KMS-11 (cell line): ENCODE data around the gene SMIM43.

Experiments used
- H2AFZ ChIP-seq: fragments of 200-600 bp; sonication (generic); 2 replicates; pipeline ENCODE4 v1.6.1; 2016; ENCODE audit warnings: antibody characterized with exemption, mixed run types, low read depth
- H3K27ac ChIP-seq: fragments of 200-600 bp; sonication (generic); 2 replicates; pipeline ENCODE4 v1.6.1; 2016; ENCODE audit warnings: mild to moderate bottlenecking, mixed run types
- H3K27me3 ChIP-seq: fragments of 200-600 bp; sonication (generic); 2 replicates; pipeline ENCODE4 v1.6.1; 2017; ENCODE audit warnings: mild to moderate bottlenecking, low read depth, mixed run types, moderate library complexity; ENCODE audit not compliant: insufficient read depth
- H3K36me3 ChIP-seq: fragments of 200-600 bp; sonication (generic); 2 replicates; pipeline ENCODE4 v1.6.1; 2017; ENCODE audit warnings: mild to moderate bottlenecking, mixed run types; ENCODE audit not compliant: insufficient read depth
- H3K4me1 ChIP-seq: fragments of 200-600 bp; sonication (generic); 2 replicates; pipeline ENCODE4 v1.6.1; 2016; ENCODE audit warnings: mild to moderate bottlenecking, low read depth, mixed run types; ENCODE audit not compliant: poor library complexity, severe bottlenecking
- H3K4me2 ChIP-seq: fragments of 200-600 bp; sonication (generic); 2 replicates; pipeline ENCODE4 v1.7.0; 2016; ENCODE audit warnings: mild to moderate bottlenecking, mixed run types
- H3K4me3 ChIP-seq: fragments of 200-600 bp; sonication (generic); IDR thresholded peaks from 2 replicates; pipeline ENCODE4 v1.6.1; 2017; ENCODE audit warnings: low read depth, low read length, mixed read lengths; ENCODE audit not compliant: insufficient read depth
- H3K79me2 ChIP-seq: fragments of 200-600 bp; sonication (generic); 2 replicates; pipeline ENCODE4 v1.6.1; 2016; ENCODE audit warnings: low read depth, mixed run types; ENCODE audit not compliant: insufficient read depth
- H3K9ac ChIP-seq: fragments of 200-600 bp; sonication (generic); 2 replicates; pipeline ENCODE4 v1.6.1; 2016; ENCODE audit warnings: mild to moderate bottlenecking, mixed run types
- H4K20me1 ChIP-seq: fragments of 200-600 bp; sonication (generic); 2 replicates; pipeline ENCODE4 v1.6.1; 2016; ENCODE audit warnings: mild to moderate bottlenecking, mixed run types; ENCODE audit not compliant: insufficient read depth
- TF ChIP-seq, protein P1 (sequence below): fragments of 200-600 bp; sonication (generic); conservative IDR thresholded peaks from 2 replicates; pipeline ENCODE4 v1.6.1; 2017; ENCODE audit warnings: low read depth, mild to moderate bottlenecking, antibody characterized with exemption, low read length, moderate library complexity, mixed read lengths

SMIM43 gene

DNA sequence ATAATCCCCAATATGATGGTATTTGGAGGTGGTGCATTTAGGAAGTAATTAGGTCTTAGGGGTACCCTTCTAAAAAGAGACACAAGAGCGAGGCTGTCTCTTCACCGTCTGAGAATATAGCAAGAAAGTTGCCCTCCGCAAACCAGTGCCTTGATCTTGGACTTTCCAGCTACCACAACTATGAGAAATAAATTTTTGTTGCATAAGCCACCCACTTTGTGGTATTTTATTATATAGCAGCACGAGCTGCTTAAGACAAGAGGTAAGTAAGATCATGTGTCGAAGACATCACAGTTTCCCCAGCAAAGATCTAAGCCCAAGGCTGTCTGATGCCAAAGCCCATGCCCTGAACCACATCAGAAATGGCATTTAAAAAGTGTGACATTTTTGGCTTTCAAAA, 26.5 kb upstream of the SMIM43 start:
- no peaks in the 10 kb centered on the region for H3K79me2 ChIP-seq

DNA sequence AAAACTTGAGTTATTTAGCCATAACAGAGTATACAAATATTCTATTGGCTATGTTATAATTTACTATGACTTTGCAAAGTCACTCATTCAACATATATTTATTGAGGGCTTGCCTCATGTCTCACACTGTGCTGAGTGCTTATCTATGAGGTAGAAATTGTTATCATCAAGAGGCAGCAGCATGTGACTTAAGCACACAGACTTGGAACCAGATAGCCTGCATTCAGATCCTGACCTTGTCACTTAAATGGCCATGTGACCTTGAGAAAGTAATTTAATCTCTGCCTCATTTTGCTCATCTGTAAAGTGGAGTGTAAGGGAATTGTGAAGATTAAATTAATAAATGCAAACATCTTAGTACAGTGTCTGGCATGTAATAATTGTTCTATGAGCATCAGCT, 26.0 kb upstream of the SMIM43 start:
- Histone ChIP-seq H3K4me1 (no peaks in the 10 kb centered on the region), H3K9ac (no peak overlapping the region), H3K27me3 (no peaks in the 10 kb centered on the region), H3K36me3 (no peaks in the 10 kb centered on the region), H4K20me1 (no peaks in the 10 kb centered on the region), H3K4me2 (no peak overlapping the region), H2AFZ (no peak overlapping the region), H3K27ac (no peak overlapping the region), H3K4me3 (no peak overlapping the region), H3K79me2 (no peaks in the 10 kb centered on the region)
- TF ChIP-seq, protein P1, sequence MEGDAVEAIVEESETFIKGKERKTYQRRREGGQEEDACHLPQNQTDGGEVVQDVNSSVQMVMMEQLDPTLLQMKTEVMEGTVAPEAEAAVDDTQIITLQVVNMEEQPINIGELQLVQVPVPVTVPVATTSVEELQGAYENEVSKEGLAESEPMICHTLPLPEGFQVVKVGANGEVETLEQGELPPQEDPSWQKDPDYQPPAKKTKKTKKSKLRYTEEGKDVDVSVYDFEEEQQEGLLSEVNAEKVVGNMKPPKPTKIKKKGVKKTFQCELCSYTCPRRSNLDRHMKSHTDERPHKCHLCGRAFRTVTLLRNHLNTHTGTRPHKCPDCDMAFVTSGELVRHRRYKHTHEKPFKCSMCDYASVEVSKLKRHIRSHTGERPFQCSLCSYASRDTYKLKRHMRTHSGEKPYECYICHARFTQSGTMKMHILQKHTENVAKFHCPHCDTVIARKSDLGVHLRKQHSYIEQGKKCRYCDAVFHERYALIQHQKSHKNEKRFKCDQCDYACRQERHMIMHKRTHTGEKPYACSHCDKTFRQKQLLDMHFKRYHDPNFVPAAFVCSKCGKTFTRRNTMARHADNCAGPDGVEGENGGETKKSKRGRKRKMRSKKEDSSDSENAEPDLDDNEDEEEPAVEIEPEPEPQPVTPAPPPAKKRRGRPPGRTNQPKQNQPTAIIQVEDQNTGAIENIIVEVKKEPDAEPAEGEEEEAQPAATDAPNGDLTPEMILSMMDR, result no peak

More for the DNA sequence above, 26.5 kb upstream of the SMIM43 start:
- Histone ChIP-seq H2AFZ (no peak overlapping the region), H3K9ac (no peak overlapping the region), H3K4me3 (no peak overlapping the region), H3K36me3 (no peaks in the 10 kb centered on the region), H3K27me3 (no peaks in the 10 kb centered on the region), H4K20me1 (no peaks in the 10 kb centered on the region), H3K4me2 (no peak overlapping the region), H3K27ac (no peak overlapping the region), H3K4me1 (no peaks in the 10 kb centered on the region)
- TF ChIP-seq, protein P1, result no peak

DNA sequence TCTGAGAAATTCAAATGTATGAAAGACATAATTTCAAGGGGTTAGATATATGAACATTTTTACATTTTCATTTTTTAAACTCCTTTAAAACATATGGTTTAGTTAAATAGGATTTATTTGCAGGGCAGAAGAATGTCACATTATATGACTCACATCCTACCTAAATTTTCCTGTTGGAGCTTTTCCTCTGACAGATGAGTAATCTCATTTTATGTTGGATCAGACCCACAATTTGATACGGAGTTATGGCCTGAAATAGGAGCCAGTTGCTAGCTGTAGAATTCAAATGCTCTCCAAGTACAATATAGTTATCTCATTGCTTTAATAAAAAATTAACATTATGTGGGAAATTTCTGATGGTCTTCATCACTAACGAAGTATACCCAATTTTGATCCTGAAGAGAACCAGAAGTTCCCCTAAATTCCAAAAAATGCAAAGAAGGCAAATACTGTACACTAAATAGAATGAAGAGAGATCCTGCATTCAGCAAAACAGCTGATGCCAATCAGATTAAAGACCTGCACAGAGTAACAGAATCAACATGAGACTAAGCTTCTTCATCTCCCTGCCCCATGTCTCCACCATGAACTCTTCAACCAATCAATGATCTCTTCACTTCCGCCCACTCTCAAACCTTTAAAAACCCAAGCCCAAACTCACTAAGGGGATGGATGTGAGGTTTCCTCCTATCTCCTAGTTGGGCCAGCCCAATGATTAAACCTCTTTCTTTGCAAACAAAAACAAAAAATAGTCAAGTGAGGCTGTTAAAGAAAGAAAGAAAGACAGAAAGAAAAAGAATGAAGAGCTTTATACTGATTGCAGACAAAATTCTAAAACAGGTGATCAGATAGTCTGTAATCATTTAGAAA, 25.2 kb upstream of the SMIM43 start:
- Histone ChIP-seq H3K4me2 (no peak overlapping the region), H4K20me1 (no peaks in the 10 kb centered on the region), H3K9ac (no peak overlapping the region), H2AFZ (no peak overlapping the region), H3K79me2 (no peaks in the 10 kb centered on the region), H3K36me3 (no peaks in the 10 kb centered on the region), H3K4me1 (no peaks in the 10 kb centered on the region), H3K27me3 (no peaks in the 10 kb centered on the region), H3K27ac (no peak overlapping the region), H3K4me3 (no peak overlapping the region)
- TF ChIP-seq, protein P1, result no peak

DNA sequence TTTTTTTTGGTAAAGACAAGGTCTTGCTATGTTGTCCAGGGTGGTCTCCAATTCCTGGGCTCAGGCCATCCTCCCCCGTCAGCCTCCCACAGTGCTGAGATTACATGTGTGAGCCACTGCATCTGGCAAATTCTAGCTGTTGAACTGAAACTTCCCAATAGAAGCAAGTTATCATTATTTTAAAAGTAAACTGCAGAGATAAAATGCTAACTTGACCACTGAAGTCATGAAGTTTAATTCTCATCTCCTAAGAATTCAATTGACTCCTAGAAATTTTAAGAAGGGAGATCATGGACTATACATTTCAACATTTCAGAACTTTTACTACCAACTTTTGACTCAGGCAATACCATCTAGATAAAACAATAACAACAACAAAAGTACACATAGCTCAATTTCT, 24.5 kb upstream of the SMIM43 start:
- H3K27ac ChIP-seq, result no peak overlapping the region
- H3K27me3 ChIP-seq, result no peaks in the 10 kb centered on the region
- no peaks in the 10 kb centered on the region for H3K36me3 ChIP-seq
- no peaks in the 10 kb centered on the region for H4K20me1 ChIP-seq
- H3K4me2 ChIP-seq, result no peak overlapping the region
- TF ChIP-seq, protein P1, result no peak
- H3K9ac ChIP-seq, result no peak overlapping the region
- H2AFZ ChIP-seq, result no peak overlapping the region
- no peaks in the 10 kb centered on the region for H3K79me2 ChIP-seq
- H3K4me1 ChIP-seq, result no peaks in the 10 kb centered on the region
- no peak overlapping the region for H3K4me3 ChIP-seq
